ENCODE data around the gene BBS5.
A peak's percentile ranks its signal among the peaks of the same experiment; 100 is the strongest.
"Not testable (repeated sequence)": the region's sequence is repeated elsewhere in the genome, so short reads cannot be mapped to it uniquely, and the experiment has no call there.

Gene BBS5

DNA sequence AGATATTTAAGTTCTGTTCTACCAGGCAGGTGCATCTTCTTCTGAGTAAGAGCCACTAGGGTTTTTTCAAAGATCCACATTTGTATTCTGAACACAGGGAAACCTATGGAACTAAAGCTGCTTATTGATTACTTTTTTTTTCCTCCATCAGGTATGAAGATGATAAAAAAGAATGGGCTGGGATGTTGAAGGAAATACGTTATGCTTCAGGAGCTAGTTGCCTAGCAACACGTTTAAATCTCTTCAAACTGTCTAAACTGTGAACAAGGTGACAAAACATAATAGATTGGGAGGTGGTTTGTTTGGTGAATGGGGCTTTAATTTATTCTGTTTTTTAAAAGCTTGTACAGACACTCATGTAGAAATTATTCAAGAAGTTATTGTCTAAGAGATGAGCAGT lies 46.1 kb downstream of the BBS5 start:
- no peak for TF ChIP-seq EZH2phosphoT487 (IDR thresholded peaks at IDR 0.05; ENCODE audit: low read depth)
- TF ChIP-seq, protein P1, sequence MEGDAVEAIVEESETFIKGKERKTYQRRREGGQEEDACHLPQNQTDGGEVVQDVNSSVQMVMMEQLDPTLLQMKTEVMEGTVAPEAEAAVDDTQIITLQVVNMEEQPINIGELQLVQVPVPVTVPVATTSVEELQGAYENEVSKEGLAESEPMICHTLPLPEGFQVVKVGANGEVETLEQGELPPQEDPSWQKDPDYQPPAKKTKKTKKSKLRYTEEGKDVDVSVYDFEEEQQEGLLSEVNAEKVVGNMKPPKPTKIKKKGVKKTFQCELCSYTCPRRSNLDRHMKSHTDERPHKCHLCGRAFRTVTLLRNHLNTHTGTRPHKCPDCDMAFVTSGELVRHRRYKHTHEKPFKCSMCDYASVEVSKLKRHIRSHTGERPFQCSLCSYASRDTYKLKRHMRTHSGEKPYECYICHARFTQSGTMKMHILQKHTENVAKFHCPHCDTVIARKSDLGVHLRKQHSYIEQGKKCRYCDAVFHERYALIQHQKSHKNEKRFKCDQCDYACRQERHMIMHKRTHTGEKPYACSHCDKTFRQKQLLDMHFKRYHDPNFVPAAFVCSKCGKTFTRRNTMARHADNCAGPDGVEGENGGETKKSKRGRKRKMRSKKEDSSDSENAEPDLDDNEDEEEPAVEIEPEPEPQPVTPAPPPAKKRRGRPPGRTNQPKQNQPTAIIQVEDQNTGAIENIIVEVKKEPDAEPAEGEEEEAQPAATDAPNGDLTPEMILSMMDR (IDR thresholded peaks at IDR 0.05; ENCODE audit: low read depth, low read length), result no peak
- peaks cover 14% of the 10 kb centered on the region for H3K36me3 ChIP-seq (replicated peaks; ENCODE audit: low read depth, low read length)
- H4K20me1 ChIP-seq (ENCODE audit: insufficient read depth, low read length), result no peaks in the 10 kb centered on the region
- H3K27me3 ChIP-seq (ENCODE audit: low read depth, low read length), result no peaks in the 10 kb centered on the region
- no peaks in the 10 kb centered on the region for H3K9me3 ChIP-seq (ENCODE audit: insufficient read depth, low read length)
- no peaks in the 10 kb centered on the region for H3K4me1 ChIP-seq (ENCODE audit: low read length)
- no peak overlapping the region for H3K9ac ChIP-seq (ENCODE audit: low read length)
- H3K4me3 ChIP-seq (ENCODE audit: low read length), result no peak overlapping the region
- no peak overlapping the region for H2AFZ ChIP-seq (ENCODE audit: low read depth, low read length)
- H3K79me2 ChIP-seq (ENCODE audit: low read length), result no peaks in the 10 kb centered on the region
- H3K4me2 ChIP-seq (ENCODE audit: low read length), result no peak overlapping the region
- no peak overlapping the region for H3K27ac ChIP-seq (ENCODE audit: low read length)

DNA sequence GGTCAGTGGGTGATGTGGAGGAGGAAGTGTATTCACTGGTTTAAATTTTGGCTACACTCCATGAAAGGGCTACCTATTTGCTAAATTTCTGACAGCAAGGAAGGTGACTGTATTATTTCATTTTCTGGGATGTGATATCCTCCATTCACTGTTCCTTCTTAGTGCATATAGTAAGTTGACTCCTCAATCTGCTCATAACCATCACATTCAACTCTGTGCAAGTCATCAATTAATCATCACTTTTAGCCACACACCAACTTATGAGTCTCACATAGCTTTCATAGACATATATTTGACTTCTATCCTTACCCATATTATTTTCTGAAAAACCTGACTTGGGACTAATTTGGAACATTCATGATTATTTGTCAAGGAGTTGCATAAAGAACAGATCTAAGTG lies 47.2 kb downstream of the BBS5 start:
- H3K4me3 ChIP-seq (ENCODE audit: low read length), result no peak overlapping the region
- H3K4me1 ChIP-seq (ENCODE audit: low read length), result no peaks in the 10 kb centered on the region
- H3K9ac ChIP-seq (ENCODE audit: low read length), result no peak overlapping the region
- H3K4me2 ChIP-seq (ENCODE audit: low read length), result no peak overlapping the region
- no peak overlapping the region for H2AFZ ChIP-seq (ENCODE audit: low read depth, low read length)
- no peak overlapping the region for H3K27ac ChIP-seq (ENCODE audit: low read length)
- no peaks in the 10 kb centered on the region for H3K9me3 ChIP-seq (ENCODE audit: insufficient read depth, low read length)
- H3K36me3 ChIP-seq (replicated peaks; ENCODE audit: low read depth, low read length), result peaks cover 18% of the 10 kb centered on the region
- no peaks in the 10 kb centered on the region for H3K27me3 ChIP-seq (ENCODE audit: low read depth, low read length)
- H4K20me1 ChIP-seq (ENCODE audit: insufficient read depth, low read length), result no peaks in the 10 kb centered on the region
- no peaks in the 10 kb centered on the region for H3K79me2 ChIP-seq (ENCODE audit: low read length)
- TF ChIP-seq, protein P1 (IDR thresholded peaks at IDR 0.05; ENCODE audit: low read depth, low read length), result no peak
- no peak for TF ChIP-seq EZH2phosphoT487 (IDR thresholded peaks at IDR 0.05; ENCODE audit: low read depth)

DNA sequence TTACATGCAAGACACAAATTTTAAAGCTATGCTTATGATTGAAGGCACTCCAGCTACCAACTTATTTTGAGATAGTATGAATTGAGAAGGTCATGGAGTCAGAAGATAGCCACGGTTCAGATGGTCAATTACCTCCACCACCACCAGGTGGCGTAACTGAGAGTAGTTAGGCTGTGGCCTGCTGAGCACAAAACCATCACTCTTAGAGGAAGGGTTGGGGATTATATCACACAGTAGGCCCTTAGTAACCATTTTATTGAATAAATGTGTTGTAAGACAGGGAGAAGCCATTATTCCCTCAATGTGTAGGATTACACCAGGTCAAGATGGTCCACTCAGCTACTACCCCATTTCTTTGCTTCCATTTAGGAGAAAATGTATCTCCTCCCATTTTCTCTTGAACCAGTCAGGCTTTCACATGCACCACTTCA lies 49.0 kb downstream of the BBS5 start:
- TF ChIP-seq EZH2phosphoT487 (IDR thresholded peaks at IDR 0.05; ENCODE audit: low read depth), result no peak
- TF ChIP-seq, protein P1 (IDR thresholded peaks at IDR 0.05; ENCODE audit: low read depth, low read length), result peak; percentile 90
- Histone ChIP-seq H4K20me1 (ENCODE audit: insufficient read depth, low read length) (no peaks in the 10 kb centered on the region), H2AFZ (ENCODE audit: low read depth, low read length) (no peak overlapping the region)

DNA sequence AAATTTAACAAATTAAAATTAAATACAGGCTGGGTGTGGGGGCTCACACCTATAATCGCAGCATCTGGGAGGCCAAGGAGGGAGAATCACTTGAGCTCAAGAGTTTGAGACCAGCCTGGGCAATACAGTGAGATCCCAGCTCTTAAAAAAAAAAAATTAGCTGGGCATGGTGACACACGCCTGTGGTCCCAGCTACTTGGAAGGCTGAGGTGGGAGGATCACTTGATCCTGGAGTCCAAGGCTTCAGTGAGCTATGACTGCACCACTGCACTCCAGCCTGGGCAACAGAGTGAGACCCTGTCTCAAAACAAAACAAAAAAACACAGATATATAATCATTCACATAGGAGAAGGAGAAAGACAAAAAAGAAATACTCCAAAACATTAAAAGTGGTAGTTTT lies 60.2 kb downstream of the BBS5 start:
- H3K9ac ChIP-seq (ENCODE audit: low read length); H3K4me1 ChIP-seq (ENCODE audit: low read length); H3K79me2 ChIP-seq (ENCODE audit: low read length); H3K9me3 ChIP-seq (ENCODE audit: insufficient read depth, low read length); H3K27me3 ChIP-seq (ENCODE audit: low read depth, low read length); H2AFZ ChIP-seq (ENCODE audit: low read depth, low read length); H3K4me2 ChIP-seq (ENCODE audit: low read length); H3K27ac ChIP-seq (ENCODE audit: low read length); H4K20me1 ChIP-seq (ENCODE audit: insufficient read depth, low read length); H3K4me3 ChIP-seq (ENCODE audit: low read length): not testable (repeated sequence)
- peaks cover 22% of the 10 kb centered on the region for H3K36me3 ChIP-seq (replicated peaks; ENCODE audit: low read depth, low read length)

More for the DNA sequence above, 49.0 kb downstream of the BBS5 start:
- Histone ChIP-seq H3K27me3 (ENCODE audit: low read depth, low read length) (no peaks in the 10 kb centered on the region), H3K79me2 (ENCODE audit: low read length) (no peaks in the 10 kb centered on the region), H3K4me3 (ENCODE audit: low read length) (no peak overlapping the region), H3K4me1 (ENCODE audit: low read length) (no peaks in the 10 kb centered on the region), H3K9ac (ENCODE audit: low read length) (no peak overlapping the region), H3K9me3 (ENCODE audit: insufficient read depth, low read length) (no peaks in the 10 kb centered on the region), H3K36me3 (replicated peaks; ENCODE audit: low read depth, low read length) (peaks cover 18% of the 10 kb centered on the region), H3K4me2 (ENCODE audit: low read length) (no peak overlapping the region), H3K27ac (ENCODE audit: low read length) (no peak overlapping the region)

DNA sequence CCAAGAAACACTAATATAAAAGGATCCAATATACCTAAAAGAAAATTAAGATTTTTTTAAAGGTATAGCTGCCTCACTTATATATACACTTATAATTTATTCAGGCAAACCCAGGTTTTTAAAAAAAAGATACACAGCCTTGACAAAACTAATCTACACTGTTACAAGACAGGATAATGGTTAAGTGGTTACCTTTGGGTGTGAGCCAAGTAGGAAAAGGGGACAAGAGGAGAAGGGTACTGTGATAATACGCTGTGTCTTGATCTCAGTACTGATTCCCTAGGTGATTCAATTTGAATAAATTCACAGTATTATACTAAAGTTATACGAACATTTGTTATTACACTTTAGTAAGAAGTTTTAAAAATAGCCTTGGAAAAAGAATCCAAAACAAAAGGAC lies 60.9 kb downstream of the BBS5 start:
- Histone ChIP-seq H3K4me2 (ENCODE audit: low read length) (no peak overlapping the region), H3K4me1 (ENCODE audit: low read length) (no peaks in the 10 kb centered on the region), H3K36me3 (replicated peaks; ENCODE audit: low read depth, low read length) (peaks cover 22% of the 10 kb centered on the region), H3K9ac (ENCODE audit: low read length) (no peak overlapping the region), H3K79me2 (ENCODE audit: low read length) (no peaks in the 10 kb centered on the region), H3K27me3 (ENCODE audit: low read depth, low read length) (no peaks in the 10 kb centered on the region), H4K20me1 (ENCODE audit: insufficient read depth, low read length) (no peaks in the 10 kb centered on the region), H3K27ac (ENCODE audit: low read length) (no peak overlapping the region), H3K4me3 (ENCODE audit: low read length) (no peak overlapping the region), H3K9me3 (ENCODE audit: insufficient read depth, low read length) (no peaks in the 10 kb centered on the region), H2AFZ (ENCODE audit: low read depth, low read length) (no peak overlapping the region)
- TF ChIP-seq EZH2phosphoT487 (IDR thresholded peaks at IDR 0.05; ENCODE audit: low read depth), result no peak

Data from OCI-LY3 (cell line).